ENCODE results near the gene CDH23.

Gene CDH23

DNA sequence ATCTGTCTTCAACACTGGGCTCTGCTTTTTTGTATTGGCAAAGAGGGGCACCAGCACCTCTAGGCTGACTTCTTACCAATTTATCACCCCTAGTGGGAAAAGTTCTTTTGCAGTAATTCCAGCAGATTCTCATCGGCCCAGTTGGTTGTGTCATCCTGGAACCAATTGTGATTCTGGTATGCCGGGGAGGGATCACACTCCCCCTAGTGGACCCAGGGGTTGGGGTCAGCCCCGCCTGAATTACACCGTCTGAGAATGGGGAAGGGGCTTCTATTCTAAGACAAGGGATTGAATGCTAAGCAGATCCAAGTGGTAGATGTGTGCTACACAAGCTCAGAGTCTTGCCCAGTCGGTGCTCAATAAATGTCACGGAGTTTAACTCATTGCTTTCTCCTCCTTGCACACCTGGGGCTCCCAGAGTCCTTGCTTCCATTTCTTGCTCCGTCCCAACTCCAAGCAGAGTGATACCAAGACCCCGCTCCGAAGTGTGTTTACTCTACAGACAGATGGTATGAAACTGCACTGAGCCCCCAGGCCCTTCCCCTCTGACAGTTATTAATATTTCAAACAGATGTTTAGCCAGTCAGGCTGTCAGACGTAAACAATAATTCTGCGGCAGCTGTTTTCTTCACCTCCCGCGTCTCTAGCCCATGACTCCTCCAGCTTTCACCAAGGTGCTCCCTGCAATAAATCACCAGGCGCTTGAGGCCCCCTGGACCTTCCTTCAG, 251.0 kb downstream of the CDH23 start:
- no peak for DNase-seq

DNA sequence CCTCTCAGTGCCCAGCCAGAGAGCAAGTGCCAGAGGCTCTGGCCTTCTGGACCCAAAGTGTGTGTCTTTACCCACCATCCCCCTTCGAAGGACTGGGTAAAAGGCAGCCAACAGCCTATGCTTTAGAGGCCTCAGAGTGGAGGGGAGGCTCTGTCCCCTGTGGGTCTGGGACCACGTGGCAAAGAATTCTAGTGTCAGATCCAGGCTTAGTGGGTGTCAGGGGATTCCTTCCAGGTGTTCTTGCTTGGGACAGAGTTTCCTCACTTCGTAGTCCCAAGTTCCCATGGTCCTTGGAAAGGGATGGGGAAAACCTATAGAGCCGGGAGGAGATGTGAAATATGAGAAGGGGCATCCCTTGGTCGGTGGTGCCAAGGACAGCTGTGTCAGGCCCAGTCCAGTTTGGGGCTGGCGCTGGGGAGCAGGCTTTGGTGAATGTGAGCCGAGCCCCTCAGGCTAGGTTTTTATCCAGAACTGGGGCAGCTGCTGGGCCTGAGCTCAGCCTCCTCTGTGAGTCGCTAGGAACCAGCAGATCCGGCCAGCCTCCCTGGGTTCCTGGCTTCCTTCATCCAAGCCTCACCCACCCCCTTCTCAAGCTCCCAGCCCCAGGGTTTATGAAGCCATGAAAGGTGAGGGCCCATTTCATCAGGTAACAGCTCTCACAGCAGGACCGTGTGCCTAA, 251.7 kb downstream of the CDH23 start:
- no peak for DNase-seq

DNA sequence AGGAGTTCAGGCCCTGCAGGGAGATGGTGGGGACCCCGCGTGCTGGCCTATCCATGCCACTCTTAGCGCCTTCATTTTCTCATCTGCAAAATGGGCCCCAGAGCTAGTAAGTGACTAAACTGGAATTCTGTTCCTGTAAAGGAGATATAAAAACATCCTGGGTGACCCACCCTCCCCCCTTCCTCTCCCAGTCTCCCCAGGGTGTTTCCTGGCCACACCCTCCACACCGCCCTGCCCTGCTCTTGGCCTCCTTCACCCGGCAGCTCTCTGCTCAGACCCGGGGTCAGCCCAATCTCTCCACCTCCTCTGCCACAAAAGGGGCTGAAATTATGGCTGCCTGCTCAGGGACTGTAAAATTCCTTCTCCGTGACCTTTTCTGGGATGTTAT, 252.2 kb downstream of the CDH23 start:
- peak; percentile 44 for DNase-seq

DNA sequence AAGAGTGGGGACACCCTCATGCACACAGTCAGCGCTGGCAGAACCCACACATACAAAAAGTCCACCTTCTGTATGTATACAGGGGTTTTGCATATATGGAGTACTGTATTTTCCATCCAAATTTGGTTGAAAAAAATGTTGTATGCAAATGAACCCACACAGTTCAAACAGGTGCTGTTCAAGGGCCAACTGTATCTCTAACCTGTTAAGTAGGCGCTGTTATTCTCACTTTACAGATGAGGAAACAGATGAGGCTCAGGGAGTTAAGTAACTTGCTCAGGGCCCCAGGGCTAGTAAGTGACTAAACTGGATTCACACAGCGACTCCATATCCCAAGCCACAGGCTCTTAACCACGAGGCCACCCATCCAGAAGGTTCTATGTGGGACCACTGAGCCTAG, 252.9 kb downstream of the CDH23 start:
- no peak for DNase-seq

DNA sequence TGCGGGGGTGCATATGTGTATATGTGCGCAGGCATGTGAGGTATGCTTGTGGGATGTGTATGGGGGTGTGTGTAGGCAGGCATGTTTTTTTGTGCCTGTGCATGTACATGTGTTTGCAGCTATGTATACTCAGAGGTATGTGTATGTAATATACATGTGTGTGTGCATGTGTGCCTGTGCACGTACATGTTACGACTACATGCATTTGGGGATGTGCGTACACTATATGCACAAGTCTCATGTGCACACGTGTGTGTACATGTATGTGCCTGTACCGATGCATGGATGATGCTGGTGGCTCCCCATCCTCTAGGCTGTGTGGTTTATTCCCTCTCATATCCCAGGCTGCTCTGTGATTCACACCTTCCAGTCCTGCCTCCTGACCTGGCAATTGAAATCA, 253.7 kb downstream of the CDH23 start:
- no peak for DNase-seq

DNA sequence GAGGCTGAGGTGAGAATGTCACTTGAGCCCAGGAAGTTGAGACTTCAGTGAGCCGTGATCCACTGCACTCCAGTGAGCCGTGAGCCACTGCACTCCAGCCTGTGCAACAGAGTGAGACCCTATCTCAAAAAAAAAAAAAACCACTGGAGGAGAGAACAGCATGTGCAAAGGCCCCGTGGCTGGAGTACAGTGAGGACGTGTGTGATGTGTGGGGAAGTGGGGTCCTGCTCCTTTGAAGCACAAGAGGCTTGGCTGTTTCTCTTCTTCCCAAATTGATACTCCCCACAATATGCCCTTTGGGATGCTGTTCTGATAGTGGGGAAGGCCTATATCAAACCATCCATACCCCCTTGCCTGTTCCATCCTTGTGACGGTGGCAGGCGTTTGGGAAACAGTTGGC, 254.7 kb downstream of the CDH23 start:
- DNase-seq = no peak

DNA sequence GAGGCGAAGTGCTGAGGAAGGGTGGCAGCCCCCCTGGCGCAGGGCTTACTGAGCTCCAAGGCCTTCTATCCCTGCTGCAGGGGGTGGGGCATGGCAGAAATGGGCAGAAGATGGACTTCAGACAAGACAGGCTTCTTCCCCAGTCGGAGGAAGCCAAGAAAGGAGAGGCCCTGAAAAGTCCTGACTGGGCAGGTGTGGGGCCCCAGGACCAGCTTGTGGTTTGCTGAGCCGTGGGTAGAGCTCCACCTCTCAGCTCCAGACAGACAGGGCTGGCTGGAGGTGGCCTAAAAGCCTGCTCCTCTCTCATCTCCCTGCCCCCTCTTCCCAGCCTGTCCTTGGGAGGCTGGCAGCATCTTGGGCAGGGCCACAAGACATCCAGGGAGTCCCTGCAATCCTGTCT, 255.2 kb downstream of the CDH23 start:
- no peak for DNase-seq

DNA sequence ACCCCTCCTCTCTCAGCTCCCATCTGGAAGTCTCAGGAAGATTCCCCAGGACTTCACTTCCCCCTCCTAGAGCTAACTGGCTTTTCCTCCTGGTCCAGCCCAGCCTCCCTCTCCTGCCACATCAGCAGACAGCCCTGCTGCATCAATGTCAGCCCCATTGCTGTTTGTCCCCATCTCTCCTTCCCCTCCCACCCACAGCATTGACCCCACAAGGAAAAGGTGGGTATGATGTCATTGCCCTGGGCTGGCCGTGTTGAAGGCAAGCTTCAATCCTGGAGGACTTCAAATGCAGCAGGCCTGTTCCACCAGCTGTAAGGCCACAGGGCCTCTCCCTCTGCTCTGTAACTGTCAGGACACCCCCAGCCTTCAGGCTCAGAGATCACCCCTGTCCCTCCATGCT, 256.3 kb downstream of the CDH23 start:
- DNase-seq = no peak

DNA sequence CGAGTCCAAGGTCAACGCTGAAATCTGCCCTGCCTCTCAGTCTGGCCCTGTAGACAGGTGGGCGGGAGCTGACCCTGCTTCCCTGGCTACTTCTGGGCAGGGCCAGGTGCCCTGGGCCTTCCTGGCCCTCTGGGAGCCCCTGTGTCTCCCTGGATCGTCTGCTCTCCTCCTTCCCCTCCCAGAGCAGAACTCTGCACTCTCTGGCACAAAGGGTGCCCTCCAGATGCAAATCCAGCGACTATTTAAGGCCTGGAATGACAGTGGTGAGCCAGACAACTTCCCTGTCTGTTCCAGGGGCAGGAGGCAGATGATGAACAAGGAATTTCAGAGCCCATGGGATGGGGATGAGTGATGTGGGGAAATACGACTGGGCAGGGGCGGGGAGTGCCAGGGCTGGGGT, 259.5 kb downstream of the CDH23 start:
- DNase-seq = no peak

DNA sequence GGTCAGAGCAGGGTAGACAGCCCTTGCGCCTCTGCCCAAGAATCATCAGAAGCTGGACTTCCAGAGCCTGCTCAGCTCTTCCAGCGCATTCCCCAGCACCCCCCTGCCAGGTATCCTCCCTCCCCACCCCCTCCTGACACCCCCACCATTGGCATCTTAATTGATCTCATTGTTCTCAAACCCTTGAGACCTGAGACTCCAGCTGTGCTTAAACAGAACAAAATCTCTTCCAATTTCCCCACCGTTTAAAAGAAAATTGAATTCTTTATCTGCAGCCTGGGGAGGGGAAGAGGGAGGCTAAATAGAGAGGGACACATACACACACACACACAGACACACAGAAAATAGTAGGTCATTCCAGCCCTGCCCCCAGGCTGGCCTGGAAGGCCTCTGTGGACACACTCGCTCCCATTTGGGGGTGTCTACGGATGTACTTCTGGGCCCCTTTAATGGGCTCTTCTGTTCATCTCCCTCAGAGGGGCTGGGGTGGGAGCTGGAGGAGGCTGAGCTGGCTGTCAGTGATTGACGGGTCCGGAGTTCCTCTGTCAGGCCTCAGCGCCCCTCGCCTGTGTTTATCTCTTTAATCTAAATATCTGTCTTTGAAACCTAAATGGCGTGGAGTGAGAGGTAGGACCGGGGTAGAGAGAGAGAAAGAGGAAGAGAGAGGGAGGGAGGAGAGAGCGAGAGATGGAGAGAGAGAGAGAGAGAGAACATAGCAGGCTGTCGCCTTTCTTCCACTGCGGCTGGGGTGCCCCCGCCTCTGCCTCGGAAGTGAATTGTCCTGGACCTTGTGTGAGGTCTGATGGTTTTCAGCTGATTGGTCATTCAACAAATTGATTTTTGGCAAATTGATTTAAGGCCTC, 261.1 kb downstream of the CDH23 start:
- no peak for DNase-seq

DNA sequence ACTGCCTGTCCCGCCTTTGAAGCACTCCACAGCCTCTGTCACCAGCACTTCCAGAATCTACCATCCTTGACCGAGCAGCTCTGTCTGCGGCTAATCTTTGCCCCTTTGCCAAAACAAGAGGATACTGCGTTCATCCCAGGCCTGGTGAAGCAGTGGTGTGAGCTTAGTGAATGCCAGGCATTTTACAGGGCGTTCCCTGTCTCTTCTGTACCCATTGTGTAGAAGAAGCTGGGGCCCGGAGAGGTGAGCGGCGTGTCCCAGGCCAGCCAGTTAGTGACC, 261.7 kb downstream of the CDH23 start:
- DNase-seq = no peak

DNA sequence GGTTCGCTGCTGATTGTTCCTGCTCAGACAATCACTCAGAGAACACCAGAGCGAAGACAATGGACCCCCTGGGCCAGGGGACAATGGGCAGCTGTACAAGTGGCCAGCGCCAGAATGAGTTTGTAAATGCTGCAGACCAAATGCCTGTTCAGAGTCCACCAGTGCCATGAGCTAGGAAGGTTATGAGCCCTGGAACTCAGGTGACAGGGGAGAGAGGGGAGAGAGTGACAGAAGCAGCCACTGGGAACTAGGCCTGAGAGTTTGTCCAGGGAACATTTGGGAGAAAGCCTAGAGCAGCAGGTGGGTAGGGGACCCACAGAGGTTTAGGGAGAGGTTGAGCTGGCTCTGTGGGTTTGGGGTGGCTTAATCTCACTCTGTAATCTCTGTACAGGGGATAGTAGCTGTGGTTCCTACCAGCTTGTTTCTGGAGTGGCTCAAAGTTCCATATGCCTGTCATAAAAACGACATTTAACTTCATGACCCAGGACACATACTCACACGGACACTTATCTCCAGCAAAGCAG, 262.5 kb downstream of the CDH23 start:
- DNase-seq = peak; percentile 76

DNA sequence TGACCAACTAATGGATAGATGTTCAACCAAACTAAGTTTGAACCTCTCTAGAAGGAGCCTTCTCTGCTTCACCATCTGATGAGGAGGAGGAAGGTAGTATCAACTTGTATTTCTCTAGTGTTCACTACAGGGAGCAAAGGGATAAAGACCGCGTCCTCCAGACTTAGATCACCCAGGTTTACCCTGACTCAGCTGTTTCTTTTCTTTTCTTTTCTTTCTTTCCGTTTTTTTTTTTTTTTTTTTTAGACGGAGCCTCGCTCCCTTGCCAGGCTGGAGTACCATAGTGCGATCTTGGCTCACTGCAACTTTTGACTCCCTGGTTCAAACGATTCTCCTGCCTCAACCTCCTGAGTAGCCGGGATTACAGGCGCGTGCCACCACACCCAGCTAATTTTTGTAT, 263.0 kb downstream of the CDH23 start:
- no peak for DNase-seq

DNA sequence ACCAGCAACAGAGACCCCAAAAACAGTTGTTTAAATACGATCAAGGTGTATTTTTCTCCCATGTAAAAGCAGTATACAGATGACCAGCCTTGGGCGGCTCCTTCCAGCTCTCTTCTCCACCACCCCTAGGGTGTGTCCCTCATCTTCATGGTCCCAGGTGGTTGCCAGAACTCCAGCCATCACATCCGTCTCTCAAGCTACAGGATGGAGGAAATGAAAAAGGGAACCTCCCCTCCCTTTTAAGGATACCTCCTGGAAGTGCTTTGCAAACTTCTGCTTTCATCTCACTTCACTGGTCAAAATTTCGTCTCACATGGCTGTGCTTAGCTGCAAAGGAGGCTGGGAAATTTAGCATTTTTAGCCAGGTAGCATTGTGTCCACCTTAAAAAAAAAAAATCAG, 263.6 kb downstream of the CDH23 start:
- DNase-seq = no peak

DNA sequence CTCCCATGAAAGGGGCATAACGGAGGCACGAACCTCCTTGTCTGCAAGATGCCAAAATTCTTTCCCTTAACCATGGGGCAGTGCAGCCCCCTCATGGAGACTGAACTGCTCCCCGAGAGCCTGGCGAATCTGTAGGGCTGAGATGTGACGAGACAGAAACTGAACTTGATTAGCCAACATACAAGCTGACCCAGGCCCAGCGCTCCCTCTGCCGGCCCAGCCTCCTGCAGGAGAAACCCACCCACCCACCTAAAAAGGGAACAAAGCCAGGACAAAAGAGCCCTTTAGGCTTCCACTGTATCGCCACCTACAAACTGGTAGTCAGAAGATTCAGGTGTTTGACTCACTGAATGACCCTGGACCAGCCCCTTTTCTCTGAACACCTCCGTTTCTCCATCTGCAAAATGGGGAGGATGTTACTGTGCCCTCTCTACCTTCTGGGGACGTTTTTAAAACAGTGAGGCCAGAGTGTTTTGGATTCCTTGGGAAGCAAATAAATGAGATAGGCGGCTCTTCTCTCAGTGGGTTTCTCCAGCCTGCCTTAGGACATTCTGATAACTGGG, 264.4 kb downstream of the CDH23 start:
- DNase-seq = no peak

DNA sequence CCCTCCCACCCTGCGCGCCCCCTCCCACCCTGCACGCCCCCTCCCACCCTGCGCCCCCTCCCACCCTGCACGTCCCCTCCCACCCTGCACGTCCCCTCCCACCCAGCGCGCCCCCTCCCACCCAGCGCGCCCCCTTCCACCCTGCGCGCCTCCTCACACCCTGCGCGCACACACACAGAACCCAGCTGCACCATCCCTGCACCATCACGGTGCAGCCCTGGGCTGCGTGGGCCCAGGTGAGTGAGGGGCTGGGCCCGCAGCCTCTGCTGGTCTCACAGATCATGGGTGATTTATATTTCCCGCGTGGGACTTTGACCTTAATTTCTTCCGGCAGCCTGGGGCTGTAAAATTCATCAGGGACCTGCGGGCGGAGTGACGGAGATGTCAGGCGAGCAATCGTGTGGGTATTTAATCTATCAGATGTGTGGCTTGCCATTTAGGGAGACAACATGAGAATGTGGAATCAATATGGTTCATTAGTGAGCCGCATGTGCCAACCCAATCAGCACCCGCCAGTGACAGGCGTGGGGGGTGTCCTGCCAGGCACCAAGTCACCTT, 265.1 kb downstream of the CDH23 start:
- DNase-seq = no peak

DNA sequence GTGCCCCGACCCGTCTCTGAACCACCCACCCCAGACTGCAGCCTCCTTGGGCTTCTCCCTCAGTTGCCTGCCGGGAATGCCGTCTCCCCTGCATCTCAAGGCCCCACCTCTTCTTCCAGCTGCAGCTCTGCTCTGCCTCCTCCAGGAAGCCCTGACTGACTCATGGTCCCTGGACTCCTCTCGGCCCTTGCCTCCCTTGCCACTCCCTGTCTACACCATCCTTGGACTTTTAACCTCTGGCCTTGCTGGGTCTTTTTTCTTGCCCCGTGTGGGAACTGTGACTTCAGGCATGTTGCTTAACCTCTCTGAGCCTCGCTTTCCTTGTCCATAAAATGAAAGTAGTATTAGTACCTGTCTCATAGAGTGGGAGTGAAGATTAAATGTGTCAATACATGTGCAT, 266.6 kb downstream of the CDH23 start:
- no peak for DNase-seq

DNA sequence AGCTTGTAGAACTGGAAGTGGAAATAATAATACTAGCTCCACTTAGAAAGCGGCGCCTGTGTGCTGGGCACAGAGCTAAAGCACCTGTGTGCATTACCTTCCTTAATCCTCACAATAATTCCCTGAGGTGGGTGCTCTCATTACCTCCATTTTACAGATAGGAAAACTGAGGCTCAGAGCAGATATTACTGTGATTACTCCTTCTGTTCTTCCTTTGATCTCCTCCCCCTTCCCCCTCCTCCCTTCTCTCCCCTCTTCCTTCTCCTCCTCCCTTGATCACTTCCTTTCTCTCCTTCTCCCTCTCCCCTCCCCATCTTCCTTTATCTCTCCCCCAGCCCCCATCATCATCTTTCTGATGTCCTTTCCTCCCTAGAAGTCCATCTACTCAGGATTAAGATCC, 267.9 kb downstream of the CDH23 start:
- no peak for DNase-seq

DNA sequence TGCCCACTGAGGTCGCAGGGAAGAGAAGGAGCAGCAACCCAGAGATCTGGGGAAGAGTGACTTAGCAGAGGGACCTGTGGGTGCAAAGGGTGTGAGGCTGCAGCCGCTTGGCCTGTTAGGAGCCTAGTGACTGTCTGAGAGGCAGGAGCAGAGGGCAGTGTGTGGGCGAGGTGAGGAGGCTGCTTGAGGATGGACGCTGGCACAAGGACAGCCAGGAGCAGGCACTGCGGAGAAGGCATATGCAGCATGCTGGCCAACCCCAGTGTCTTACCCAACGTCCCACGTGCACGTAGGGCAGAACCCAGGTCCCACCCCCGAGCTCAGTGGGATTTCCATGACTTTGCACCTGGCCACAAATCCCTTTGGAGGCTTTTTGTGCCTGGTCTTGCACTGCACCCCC, 268.7 kb downstream of the CDH23 start:
- no peak for DNase-seq

DNA sequence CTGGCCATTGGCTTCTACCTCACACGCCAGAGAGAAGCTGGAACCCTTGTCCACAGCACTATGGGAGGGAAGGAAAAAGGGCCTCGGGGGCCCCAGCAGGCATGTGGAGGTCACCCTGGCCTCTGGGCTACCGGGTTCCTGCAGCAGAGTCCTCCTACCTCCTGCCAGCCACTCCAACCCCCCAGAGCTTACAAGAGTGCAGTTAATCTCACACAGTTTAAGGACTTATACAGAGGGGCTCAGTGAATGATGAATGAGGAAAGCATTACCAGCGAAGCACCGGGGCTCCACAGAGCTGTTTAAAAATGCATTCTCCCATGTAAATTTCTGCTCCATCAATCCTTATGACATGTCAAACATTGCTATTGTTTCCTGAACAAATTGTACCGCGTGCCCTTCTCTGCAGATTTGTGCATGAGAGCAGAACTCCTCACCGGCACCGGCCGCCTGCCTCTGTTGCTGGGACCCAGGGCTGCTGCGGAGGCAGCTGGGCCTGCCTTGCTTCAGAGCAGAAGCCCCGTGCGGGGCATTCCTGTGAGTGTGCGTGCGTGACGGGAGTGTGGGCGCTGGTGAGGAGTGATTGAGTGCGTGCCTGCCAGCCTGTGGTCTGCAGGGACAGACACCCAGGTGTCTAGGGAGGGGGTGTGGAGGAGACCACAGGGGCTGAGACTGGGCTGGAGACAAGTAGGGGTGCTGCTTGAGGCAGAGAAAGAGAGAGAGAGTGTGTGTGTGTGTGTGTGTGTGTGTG, 270.1 kb downstream of the CDH23 start:
- DNase-seq = peak; percentile 38

DNA sequence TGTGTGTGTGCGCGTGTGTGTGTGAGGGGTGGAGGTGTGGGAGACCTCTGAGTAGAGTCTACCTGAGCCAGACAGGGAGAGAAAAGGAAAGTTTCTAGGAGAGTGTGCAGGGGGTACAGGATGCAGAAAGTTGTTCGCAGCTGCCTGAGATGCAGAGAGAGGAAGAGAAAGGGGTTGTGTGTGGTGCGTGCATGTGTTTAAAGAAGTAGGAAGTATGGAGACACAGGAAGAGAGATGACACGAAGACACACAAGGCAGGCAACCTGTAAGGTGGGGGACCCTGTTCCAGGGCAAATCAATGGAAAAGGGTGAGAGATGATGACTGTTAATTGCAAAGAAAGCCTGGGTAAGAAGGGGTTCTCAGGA, 270.6 kb downstream of the CDH23 start:
- DNase-seq = peak; percentile 41
